Stomach smooth muscle (tissue), 2 donors: ENCODE data around the gene NAA60.
"Not testable (repeated sequence)": the region's sequence is repeated elsewhere in the genome, so short reads cannot be mapped to it uniquely, and the experiment has no call there.

Source experiments
- H3K27ac ChIP-seq: one replicate; pipeline ENCODE4 v1.7.0; 2013; ENCODE audit warnings: mild to moderate bottlenecking, low read length, inconsistent platforms
- H3K27me3 ChIP-seq, 2 donors: one replicate each; pipeline ENCODE4 v1.7.0; 2013; ENCODE audit warnings: low read length in 2 of 2; ENCODE audit not compliant: insufficient read depth in 2 of 2, control insufficient read depth in 1 of 2
- H3K36me3 ChIP-seq, 2 donors: one replicate each; pipeline ENCODE4 v1.7.0; 2013; ENCODE audit warnings: low read length in 2 of 2; ENCODE audit not compliant: control insufficient read depth in 2 of 2, insufficient read depth in 2 of 2
- H3K4me1 ChIP-seq: one replicate; pipeline ENCODE4 v1.7.0; 2013; ENCODE audit warnings: low read length; ENCODE audit not compliant: control insufficient read depth, insufficient read depth
- H3K4me3 ChIP-seq, 2 donors: one replicate each; pipeline ENCODE4 v1.7.0; 2013; ENCODE audit warnings: low read length in 2 of 2
- H3K9ac ChIP-seq, 2 donors: one replicate each; pipeline ENCODE4 v1.7.0; 2013; ENCODE audit warnings: low read length in 2 of 2, mild to moderate bottlenecking in 1 of 2
- H3K9me3 ChIP-seq, 2 donors: one replicate each; pipeline ENCODE4 v1.7.0; 2013; ENCODE audit warnings: low read length in 2 of 2; ENCODE audit not compliant: control insufficient read depth in 2 of 2
- donor health status: healthy.
- donor health status: Pancreatic carcinoma.

The NAA60 gene

DNA sequence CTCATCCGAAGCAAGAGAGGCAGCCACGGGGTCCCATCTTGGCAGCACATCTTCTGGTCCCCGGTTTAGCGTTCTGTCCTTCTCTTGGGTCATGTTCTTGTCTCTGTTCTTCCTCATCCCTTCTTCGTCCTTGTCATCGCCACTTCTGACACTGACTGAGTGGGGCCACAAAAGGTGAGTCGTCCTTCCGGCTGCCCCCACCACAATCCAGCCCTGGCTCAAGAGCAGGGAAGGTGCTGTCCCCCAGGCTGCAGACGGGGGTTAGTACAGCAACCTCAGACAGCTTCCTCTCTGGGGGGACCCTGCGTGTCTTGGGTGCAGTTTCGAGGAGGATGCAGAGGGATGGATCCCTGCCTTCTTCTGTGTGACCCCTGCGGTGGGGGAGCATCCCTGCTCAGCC is 21.8 kb downstream of the NAA60 start:
- H3K9ac ChIP-seq: no peak overlapping the region
- no peaks in the 10 kb centered on the region for H3K9me3 ChIP-seq
- no peaks in the 10 kb centered on the region for H3K27me3 ChIP-seq
- H3K4me1 ChIP-seq: peaks cover 36% of the 10 kb centered on the region
- peaks cover 6% of the 10 kb centered on the region in 2 donors for H3K36me3 ChIP-seq
- H3K27ac ChIP-seq: no peak overlapping the region
- no peak overlapping the region for H3K4me3 ChIP-seq

DNA sequence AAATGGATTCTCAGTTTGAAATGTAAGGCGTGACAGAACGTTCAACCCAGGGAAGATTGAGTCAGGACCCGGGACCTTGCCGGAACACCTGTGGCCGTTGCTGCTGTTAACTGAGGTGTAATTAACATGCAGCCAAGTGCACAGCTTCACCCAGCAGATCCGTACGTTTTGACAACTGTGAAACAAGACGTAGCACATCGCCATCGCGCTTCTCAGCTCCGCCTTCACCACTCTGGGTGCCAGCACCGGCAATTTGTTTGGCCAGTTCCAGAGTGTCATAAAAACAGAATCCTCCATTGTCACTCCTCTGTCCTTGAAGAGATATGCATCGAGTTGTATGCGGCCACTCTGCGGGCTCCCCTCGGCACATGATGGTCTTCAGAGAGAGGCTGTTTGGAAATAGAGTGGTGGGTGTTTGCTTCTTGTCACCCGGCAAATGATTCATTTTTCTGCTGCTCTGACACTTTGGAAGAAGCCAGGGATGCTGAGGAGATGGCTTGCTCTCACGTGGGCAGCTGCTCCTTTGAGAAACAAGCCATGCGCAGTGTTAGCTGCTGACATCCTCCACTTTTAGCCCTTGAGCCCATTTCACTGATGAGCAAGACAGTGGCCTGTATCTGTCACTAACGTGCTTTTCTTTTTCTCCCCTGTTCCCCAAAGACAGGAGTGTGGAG is 22.6 kb downstream of the NAA60 start:
- Histone ChIP-seq H3K36me3 (peaks cover 6% of the 10 kb centered on the region in 2 donors), H3K27ac (no peak overlapping the region), H3K27me3 (no peaks in the 10 kb centered on the region), H3K4me1 (peaks cover 30% of the 10 kb centered on the region), H3K9ac (no peak overlapping the region), H3K4me3 (no peak overlapping the region), H3K9me3 (no peaks in the 10 kb centered on the region)

DNA sequence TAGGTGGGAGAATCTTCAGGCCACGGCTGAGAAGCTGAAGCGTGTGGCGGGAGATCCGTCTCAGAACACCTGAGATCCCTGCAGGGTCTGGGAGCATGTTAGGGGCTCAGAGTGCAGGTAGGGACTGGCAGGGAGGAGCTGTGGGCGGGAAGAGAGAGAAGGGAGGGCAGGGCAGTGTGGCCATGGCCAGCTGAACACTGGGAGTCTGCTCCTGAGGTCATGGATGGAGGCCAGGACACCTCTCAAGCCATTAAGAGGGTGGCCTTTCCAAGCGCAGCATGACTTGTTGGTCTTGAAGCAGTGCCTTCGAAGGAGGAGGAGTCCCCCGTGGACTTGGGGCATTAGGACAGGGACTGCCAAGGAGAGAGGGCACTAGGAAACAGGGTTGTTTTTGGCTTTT is 23.7 kb downstream of the NAA60 start:
- Histone ChIP-seq H3K9ac (no peak overlapping the region), H3K27ac (no peak overlapping the region), H3K27me3 (no peaks in the 10 kb centered on the region), H3K4me3 (no peak overlapping the region), H3K36me3 (peaks cover 6% of the 10 kb centered on the region in 2 donors), H3K9me3 (no peaks in the 10 kb centered on the region), H3K4me1 (peaks cover 23% of the 10 kb centered on the region)

DNA sequence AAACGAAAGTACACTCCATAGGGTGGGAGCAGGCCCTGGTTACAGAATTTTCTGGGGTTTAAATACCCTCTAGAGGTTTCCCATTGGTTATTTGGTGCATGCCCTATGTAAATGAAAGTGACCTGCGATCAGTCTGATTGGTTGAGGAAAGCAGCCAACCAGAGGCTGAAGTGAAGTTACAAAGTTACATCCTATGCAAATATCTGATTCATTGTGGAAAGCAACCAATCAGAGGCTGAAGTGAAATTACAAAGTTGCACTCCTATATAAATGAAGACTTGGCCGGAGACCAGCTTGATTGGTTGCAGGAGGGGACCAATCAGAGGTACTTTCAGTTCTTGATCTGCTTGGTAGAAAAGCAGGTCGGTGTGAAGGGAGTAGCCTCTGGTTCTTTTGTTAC is 24.4 kb downstream of the NAA60 start:
- H3K27me3 ChIP-seq: no peaks in the 10 kb centered on the region
- H3K4me3 ChIP-seq: no peak overlapping the region
- no peak overlapping the region for H3K27ac ChIP-seq
- no peak overlapping the region for H3K9ac ChIP-seq
- H3K9me3 ChIP-seq: no peaks in the 10 kb centered on the region
- peaks cover 23% of the 10 kb centered on the region for H3K4me1 ChIP-seq
- peaks cover 6% of the 10 kb centered on the region in 2 donors for H3K36me3 ChIP-seq

DNA sequence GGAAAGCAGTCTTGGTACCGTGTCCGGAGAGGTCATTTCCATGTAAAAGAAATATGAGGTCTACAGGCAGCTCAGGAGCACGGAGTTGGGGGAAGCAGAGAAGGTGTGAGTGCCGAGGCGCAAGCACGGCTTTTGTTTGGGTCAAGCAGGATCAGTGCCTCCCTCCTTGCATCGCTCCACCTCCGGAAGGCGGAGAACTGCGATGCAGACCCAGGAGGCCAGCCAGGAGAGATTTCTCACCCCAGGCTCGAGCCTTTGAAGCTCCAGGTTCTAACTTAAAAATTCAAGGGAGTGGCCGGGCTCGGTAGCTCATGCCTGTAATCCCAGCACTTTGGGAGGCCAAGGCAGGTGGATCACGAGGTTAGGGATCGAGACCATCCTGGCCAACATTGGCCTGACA is 25.0 kb downstream of the NAA60 start:
- peaks cover 23% of the 10 kb centered on the region for H3K4me1 ChIP-seq
- peaks cover 6% of the 10 kb centered on the region in 2 donors for H3K36me3 ChIP-seq
- no peaks in the 10 kb centered on the region for H3K27me3 ChIP-seq
- no peaks in the 10 kb centered on the region for H3K9me3 ChIP-seq
- H3K27ac ChIP-seq: no peak overlapping the region
- peak overlapping the region in 1 of 2 donors; percentile 15 for H3K4me3 ChIP-seq
- H3K9ac ChIP-seq: no peak overlapping the region

DNA sequence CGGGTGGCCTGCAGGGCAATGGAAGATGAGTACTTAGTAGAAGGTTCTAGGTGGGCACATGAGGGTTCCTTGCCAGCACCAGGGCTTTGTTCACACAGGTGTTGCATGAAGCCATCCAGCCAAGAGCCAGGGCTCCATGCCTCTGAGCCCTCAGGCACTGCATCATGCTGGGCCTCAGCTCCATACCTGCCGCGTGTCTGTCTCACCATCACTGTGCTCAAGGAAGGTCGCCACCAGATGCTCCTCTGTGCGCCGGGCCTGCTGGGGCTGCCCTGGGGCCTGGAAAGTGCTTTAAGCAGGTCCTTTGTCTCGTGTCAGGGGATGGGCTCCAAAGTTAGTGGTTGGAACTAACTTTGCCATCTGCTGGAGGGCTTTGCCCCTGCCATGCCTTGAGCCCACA is 26.3 kb downstream of the NAA60 start:
- H3K36me3 ChIP-seq: peaks cover 6% of the 10 kb centered on the region in 2 donors
- no peak overlapping the region for H3K4me3 ChIP-seq
- no peaks in the 10 kb centered on the region for H3K9me3 ChIP-seq
- no peak overlapping the region for H3K9ac ChIP-seq
- no peaks in the 10 kb centered on the region for H3K27me3 ChIP-seq
- H3K27ac ChIP-seq: no peak overlapping the region
- H3K4me1 ChIP-seq: peaks cover 18% of the 10 kb centered on the region

DNA sequence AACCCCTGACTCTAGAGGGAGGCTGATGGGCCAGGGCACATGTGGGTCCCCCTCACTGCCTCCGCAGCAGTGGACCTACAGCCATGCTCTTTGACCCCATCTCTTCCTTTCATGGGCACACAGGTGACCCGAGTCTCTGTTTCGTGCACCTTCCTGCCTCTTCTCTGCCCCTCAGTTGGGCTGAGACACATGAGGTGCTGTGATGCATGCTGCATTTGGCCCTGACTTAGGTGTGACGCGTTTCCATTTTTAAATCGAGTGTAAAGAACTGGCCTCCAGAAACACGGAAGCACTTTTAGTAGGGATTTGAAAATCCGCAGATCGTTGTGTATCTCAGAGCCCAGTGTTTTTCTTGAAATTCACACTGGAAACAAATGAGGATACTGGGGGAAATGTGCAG is 27.2 kb downstream of the NAA60 start:
- Histone ChIP-seq H3K36me3 (peaks cover 6% of the 10 kb centered on the region in 2 donors), H3K9ac (no peak overlapping the region), H3K27me3 (no peaks in the 10 kb centered on the region), H3K4me1 (peaks cover 18% of the 10 kb centered on the region), H3K27ac (no peak overlapping the region), H3K4me3 (no peak overlapping the region), H3K9me3 (no peaks in the 10 kb centered on the region)

DNA sequence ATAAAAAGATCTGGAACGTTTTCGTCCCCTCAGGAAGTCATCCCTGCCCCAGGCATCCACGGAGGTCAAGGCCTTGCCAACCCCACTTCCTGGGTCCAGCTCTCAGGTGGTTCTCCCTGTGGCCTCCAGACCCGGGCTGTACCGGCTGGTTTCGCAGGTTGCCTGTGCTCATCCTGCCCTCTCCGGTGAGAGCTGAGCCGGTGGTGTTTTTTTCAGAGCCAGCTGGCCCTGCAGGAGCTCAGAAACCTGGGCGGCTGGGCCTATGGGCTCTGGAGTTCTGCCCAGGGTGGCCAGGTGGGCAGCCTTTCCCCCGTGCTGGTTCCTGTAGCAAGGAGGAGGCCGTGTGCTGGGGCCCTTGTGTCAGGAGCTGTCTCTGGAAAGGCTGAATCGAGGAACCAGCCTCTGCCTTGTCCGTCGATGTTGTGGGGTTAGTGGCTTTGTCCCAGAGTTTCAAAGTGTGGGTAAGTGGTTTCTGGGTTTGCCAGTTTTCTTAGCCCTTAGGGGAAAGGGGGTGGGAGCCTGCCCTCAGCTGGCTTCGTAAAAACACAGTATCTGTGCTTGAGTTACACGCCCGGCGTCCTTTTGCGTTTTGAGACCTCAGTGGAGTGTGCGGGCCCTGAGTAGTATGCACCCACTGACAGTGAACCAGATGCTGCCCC is 28.2 kb downstream of the NAA60 start:
- H3K4me1 ChIP-seq: peaks cover 13% of the 10 kb centered on the region
- no peak overlapping the region for H3K4me3 ChIP-seq
- H3K9ac ChIP-seq: no peak overlapping the region
- H3K9me3 ChIP-seq: no peaks in the 10 kb centered on the region
- no peak overlapping the region for H3K27ac ChIP-seq
- H3K27me3 ChIP-seq: no peaks in the 10 kb centered on the region
- peaks cover 0 to 2% of the 10 kb centered on the region in 2 donors for H3K36me3 ChIP-seq

DNA sequence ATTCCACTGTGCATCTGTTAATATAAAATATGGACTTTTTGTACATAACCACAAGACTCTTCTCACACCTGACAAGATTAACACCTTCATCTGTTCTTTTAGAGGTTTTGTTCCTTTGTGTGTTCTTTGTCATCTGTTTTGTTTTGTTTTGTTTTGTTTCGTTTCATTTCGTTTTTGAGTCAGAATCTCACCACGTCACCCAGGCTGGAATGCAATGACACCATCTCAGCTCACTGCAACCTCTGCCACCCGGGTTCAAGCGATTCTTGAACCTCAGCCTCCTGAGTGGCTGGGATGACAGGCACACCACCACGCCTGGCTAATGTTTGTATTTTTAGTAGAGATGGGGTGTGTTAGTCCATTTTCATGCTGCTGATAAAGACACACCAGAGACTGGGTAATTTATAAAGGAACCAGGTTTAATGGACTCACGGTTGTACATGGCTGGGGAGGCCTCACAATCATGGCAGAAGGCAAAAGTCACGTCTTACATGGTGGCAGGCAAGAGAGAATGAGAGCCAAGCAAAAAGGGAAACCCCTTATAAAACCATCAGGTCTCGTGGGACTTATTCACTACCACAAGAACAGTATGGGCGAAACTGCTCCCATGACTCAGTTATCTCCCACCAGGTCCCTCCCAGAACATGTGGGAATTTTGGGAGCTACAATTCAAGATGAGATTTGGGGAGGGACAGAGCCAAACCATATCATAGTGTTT is 29.6 kb downstream of the NAA60 start:
- Histone ChIP-seq H3K27ac (no peak overlapping the region), H3K4me1 (peaks cover 5% of the 10 kb centered on the region), H3K36me3 (peaks cover 0 to 2% of the 10 kb centered on the region in 2 donors), H3K9me3 (no peaks in the 10 kb centered on the region), H3K4me3 (no peak overlapping the region), H3K9ac (no peak overlapping the region), H3K27me3 (no peaks in the 10 kb centered on the region)

DNA sequence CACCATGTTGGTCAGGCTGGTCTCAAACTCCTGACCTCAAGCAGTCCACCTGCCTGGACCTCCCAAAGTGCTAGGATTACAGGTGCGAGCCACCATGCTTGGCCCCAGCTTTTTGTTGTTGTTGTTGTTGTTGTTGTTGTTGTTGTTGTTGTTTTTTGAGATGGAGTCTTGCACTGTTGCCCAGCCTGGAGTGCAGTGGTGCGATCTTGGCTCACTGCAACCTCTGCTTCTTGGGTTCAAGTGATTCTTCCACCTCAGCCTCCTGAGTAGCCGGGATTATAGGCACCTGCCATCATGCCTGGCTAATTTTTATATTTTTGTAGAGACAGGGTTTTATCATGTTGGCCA is 30.1 kb downstream of the NAA60 start:
- not testable (repeated sequence) for H3K4me1 ChIP-seq, H3K36me3 ChIP-seq, H3K9me3 ChIP-seq, H3K27me3 ChIP-seq, H3K27ac ChIP-seq, H3K4me3 ChIP-seq, H3K9ac ChIP-seq
